Omental fat pad (tissue), 4 donors: ENCODE measurements around the gene MED12L. TPM values are rescaled to one million over a fixed set of nuclear protein-coding genes. Genes with fewer than 3 reads are reported as not detected.
"Not testable (repeated sequence)": the region's sequence is repeated elsewhere in the genome, so short reads cannot be mapped to it uniquely, and the experiment has no call there.

Experiments used
- ATAC-seq: fragments of 150-250 bp; one replicate; pipeline ENCODE4 v1.9.1; 2016; ENCODE audit warnings: mild to moderate bottlenecking, moderate library complexity; ENCODE audit not compliant: low FRiP score
- DNase-seq: peaks from one replicate; pipeline ENCODE4 v3.0.0-alpha.2; 2019; ENCODE audit warnings: low spot score
- CTCF ChIP-seq, 3 donors: fragments of 450-650 bp; IDR thresholded peaks; one replicate each; pipeline ENCODE4 v1.5.1; 2016 to 2017; ENCODE audit warnings: antibody characterized with exemption in 3 of 3, mild to moderate bottlenecking in 3 of 3, moderate library complexity in 2 of 3
- total RNA-seq, 4 donors: library from RNA; depleted of rRNA; stranded (reverse); fragments of >200 nt; gene quantifications; one replicate each; pipeline ENCODE4 v1.1.0, GENCODE V29; 2016

MED12L gene
- total RNA-seq, 4 donors from 2014 or later: 0.16 to 0.37 (median 0.31) TPM

GRCh38 chr3:151058740-151059139 lies 26.7 kb upstream of the MED12L start:
- TF ChIP-seq CTCF (IDR thresholded peaks at IDR 0.05): no peak
- no peak for ATAC-seq

GRCh38 chr3:151062611-151063010 lies 22.9 kb upstream of the MED12L start:
- ATAC-seq (no peak), DNase-seq (no peak)
- no peak for TF ChIP-seq CTCF (IDR thresholded peaks at IDR 0.05)

More at GRCh38 chr3:151058740-151059139, 26.7 kb upstream of the MED12L start:
- no peak for DNase-seq

- ATAC-seq (no peak), DNase-seq (no peak)
- TF ChIP-seq CTCF (IDR thresholded peaks at IDR 0.05): no peak
Measured at GRCh38 chr3:151067158-151067557, 18.3 kb upstream of the MED12L start.

GRCh38 chr3:151072842-151073241 lies 12.6 kb upstream of the MED12L start:
- not testable (repeated sequence) for ATAC-seq, DNase-seq

GRCh38 chr3:151074256-151074655 lies 11.2 kb upstream of the MED12L start:
- no peak for TF ChIP-seq CTCF (IDR thresholded peaks at IDR 0.05)
- ATAC-seq (no peak), DNase-seq (no peak)

GRCh38 chr3:151075869-151076562 lies 9.4 kb upstream of the MED12L start:
- no peak for DNase-seq
- TF ChIP-seq CTCF (IDR thresholded peaks at IDR 0.05): no peak
- no peak for ATAC-seq

- TF ChIP-seq CTCF (IDR thresholded peaks at IDR 0.05): no peak
- DNase-seq: no peak
- no peak for ATAC-seq
Measured at GRCh38 chr3:151076626-151077025, 8.8 kb upstream of the MED12L start.

- not testable (repeated sequence) for ATAC-seq, DNase-seq
Measured at GRCh38 chr3:151081082-151081481, 4.4 kb upstream of the MED12L start.
